ACC112 (cell line): ENCODE data around the gene P4HB.

Source experiments
- H2AFZ ChIP-seq: fragments of 200-600 bp; sonication (generic); one replicate; pipeline ENCODE4 v1.6.0; 2017; ENCODE audit warnings: antibody characterized with exemption, low read length; ENCODE audit not compliant: unreplicated experiment
- H3K27ac ChIP-seq: fragments of 200-600 bp; sonication (generic); 2 replicates; pipeline ENCODE4 v1.5.1; 2014; ENCODE audit warnings: low read depth, mild to moderate bottlenecking, antibody characterized with exemption, low read length, moderate library complexity
- H3K27me3 ChIP-seq: fragments of 200-600 bp; sonication (generic); 2 replicates; pipeline ENCODE4 v1.6.1; 2014; ENCODE audit warnings: mild to moderate bottlenecking, antibody characterized with exemption, low read length, moderate library complexity, mixed read lengths; ENCODE audit not compliant: insufficient read depth
- H3K36me3 ChIP-seq: fragments of 200-600 bp; sonication (generic); 2 replicates; pipeline ENCODE4 v1.6.1; 2016; ENCODE audit warnings: mild to moderate bottlenecking, antibody characterized with exemption, low read length, moderate library complexity, mixed read lengths; ENCODE audit not compliant: insufficient read depth
- H3K4me1 ChIP-seq: fragments of 200-600 bp; sonication (generic); one replicate; pipeline ENCODE4 v1.6.1; 2016; ENCODE audit warnings: low read length, mixed read lengths; ENCODE audit not compliant: insufficient read depth, unreplicated experiment, control insufficient read depth
- H3K4me3 ChIP-seq: fragments of 200-600 bp; sonication (generic); 2 replicates; pipeline ENCODE4 v1.5.1; 2014; ENCODE audit warnings: mild to moderate bottlenecking, low read depth, low read length
- H3K79me2 ChIP-seq: fragments of 200-600 bp; sonication (generic); one replicate; pipeline ENCODE4 v1.6.0; 2016; ENCODE audit warnings: low read length; ENCODE audit not compliant: control insufficient read depth, unreplicated experiment, insufficient read depth

P4HB gene

GRCh38 chr17:81823820-81824550 is 36.4 kb downstream of the P4HB start:
- no peaks in the 10 kb centered on the region for H3K79me2 ChIP-seq
- H3K4me1 ChIP-seq = no peaks in the 10 kb centered on the region
- H3K4me3 ChIP-seq = no peak overlapping the region
- no peaks in the 10 kb centered on the region for H3K27me3 ChIP-seq
- no peak overlapping the region for H3K27ac ChIP-seq
- no peak overlapping the region for H2AFZ ChIP-seq
- H3K36me3 ChIP-seq = no peaks in the 10 kb centered on the region

GRCh38 chr17:81822996-81823819 is 37.1 kb downstream of the P4HB start:
- Histone ChIP-seq H3K79me2 (no peaks in the 10 kb centered on the region), H3K36me3 (no peaks in the 10 kb centered on the region), H3K4me3 (no peak overlapping the region), H3K4me1 (no peaks in the 10 kb centered on the region), H3K27me3 (no peaks in the 10 kb centered on the region), H3K27ac (no peak overlapping the region), H2AFZ (no peak overlapping the region)

- no peaks in the 10 kb centered on the region for H3K27me3 ChIP-seq
- H3K4me3 ChIP-seq = no peak overlapping the region
- H3K79me2 ChIP-seq = no peaks in the 10 kb centered on the region
- no peak overlapping the region for H2AFZ ChIP-seq
- no peaks in the 10 kb centered on the region for H3K36me3 ChIP-seq
- H3K4me1 ChIP-seq = no peaks in the 10 kb centered on the region
- no peak overlapping the region for H3K27ac ChIP-seq
Measured at GRCh38 chr17:81822312-81822637, 38.1 kb downstream of the P4HB start.

- H3K27ac ChIP-seq = no peak overlapping the region
- H3K4me3 ChIP-seq = no peak overlapping the region
- H3K36me3 ChIP-seq = no peaks in the 10 kb centered on the region
- H3K27me3 ChIP-seq = no peaks in the 10 kb centered on the region
- no peaks in the 10 kb centered on the region for H3K79me2 ChIP-seq
- no peaks in the 10 kb centered on the region for H3K4me1 ChIP-seq
- no peak overlapping the region for H2AFZ ChIP-seq
Measured at GRCh38 chr17:81821603-81822311, 38.6 kb downstream of the P4HB start.

GRCh38 chr17:81821147-81821546 is 39.2 kb downstream of the P4HB start:
- Histone ChIP-seq H3K27me3 (no peaks in the 10 kb centered on the region), H3K4me1 (no peaks in the 10 kb centered on the region)

GRCh38 chr17:81819708-81820107 is 40.6 kb downstream of the P4HB start:
- Histone ChIP-seq H3K27ac (no peak overlapping the region), H3K4me1 (no peaks in the 10 kb centered on the region), H2AFZ (no peak overlapping the region), H3K27me3 (no peaks in the 10 kb centered on the region), H3K4me3 (no peak overlapping the region), H3K79me2 (no peaks in the 10 kb centered on the region), H3K36me3 (no peaks in the 10 kb centered on the region)

More at GRCh38 chr17:81821147-81821546, 39.2 kb downstream of the P4HB start:
- no peaks in the 10 kb centered on the region for H3K36me3 ChIP-seq
- H3K27ac ChIP-seq = no peak overlapping the region
- no peak overlapping the region for H3K4me3 ChIP-seq
- no peaks in the 10 kb centered on the region for H3K79me2 ChIP-seq
- no peak overlapping the region for H2AFZ ChIP-seq

GRCh38 chr17:81817758-81818147 is 42.6 kb downstream of the P4HB start:
- Histone ChIP-seq H3K27me3 (no peaks in the 10 kb centered on the region), H3K27ac (no peak overlapping the region), H3K4me3 (no peak overlapping the region), H3K36me3 (no peaks in the 10 kb centered on the region), H3K79me2 (no peaks in the 10 kb centered on the region), H2AFZ (no peak overlapping the region), H3K4me1 (no peaks in the 10 kb centered on the region)

- Histone ChIP-seq H3K27me3 (no peaks in the 10 kb centered on the region), H3K4me3 (no peak overlapping the region), H3K79me2 (no peaks in the 10 kb centered on the region), H3K27ac (no peak overlapping the region), H3K36me3 (no peaks in the 10 kb centered on the region), H2AFZ (no peak overlapping the region), H3K4me1 (no peaks in the 10 kb centered on the region)
Measured at GRCh38 chr17:81815646-81815986, 44.7 kb downstream of the P4HB start.

- Histone ChIP-seq H3K36me3 (no peaks in the 10 kb centered on the region), H3K4me3 (no peak overlapping the region), H3K27me3 (peaks cover under 1% of the 10 kb centered on the region; the same call in 1 of the 2 replicates), H2AFZ (no peak overlapping the region), H3K79me2 (no peaks in the 10 kb centered on the region), H3K27ac (no peak overlapping the region), H3K4me1 (no peaks in the 10 kb centered on the region)
Measured at GRCh38 chr17:81814748-81815645, 45.3 kb downstream of the P4HB start.
